Measurements from ENCODE around the gene KLHDC1. TPM values are rescaled to one million over a fixed set of nuclear protein-coding genes. Genes with fewer than 3 reads are reported as not detected.

Gene KLHDC1
- total RNA-seq, 4 donors from 2014 or later: 9.2 to 16.3 (median 12.4) TPM

DNA sequence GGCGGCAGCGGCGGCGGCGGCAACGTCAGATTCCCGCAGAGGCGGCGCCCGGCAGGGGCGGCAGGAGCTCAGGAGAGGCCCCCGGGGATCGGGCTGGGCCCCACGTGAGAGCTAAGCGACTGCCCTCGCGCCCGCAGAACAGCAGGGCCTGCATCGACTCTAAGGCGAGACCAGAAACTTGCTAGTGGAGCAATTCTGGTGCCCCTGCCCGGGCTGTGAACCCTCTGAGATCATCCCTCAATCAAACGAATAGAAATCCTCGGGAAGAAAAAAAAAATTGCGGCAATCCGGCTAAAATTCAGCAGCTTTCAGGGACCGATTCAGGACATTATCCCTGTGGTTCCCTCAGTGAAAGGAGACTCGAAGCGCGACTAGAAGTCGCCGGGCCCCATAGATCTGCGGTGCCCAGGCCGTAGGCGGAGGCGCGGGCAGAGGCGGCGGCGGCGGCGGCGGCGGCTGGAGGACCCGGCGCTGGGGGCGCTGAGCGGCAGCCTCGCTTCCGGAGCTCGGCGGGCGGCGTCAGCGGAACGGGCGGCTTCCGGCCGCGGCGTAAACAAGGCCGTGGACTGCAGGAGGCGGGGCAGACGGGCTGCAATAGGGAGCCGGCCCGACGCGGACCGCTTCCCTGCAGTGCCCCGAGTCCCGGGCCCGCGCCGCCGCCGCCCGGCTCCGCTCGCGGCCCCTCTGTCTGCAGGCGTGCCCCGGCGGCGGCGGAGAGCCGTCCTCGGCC is 74.8 kb downstream of the KLHDC1 start, which contains the start of gene KLHDC2:
Gene KLHDC2, plus strand, starts transcription at position 583 of the 730 bp plus-strand sequence. CDS start 316 bp downstream, outside the sequence.
- intact Hi-C loops (cut with DNase I): loop anchor here (5.0 to 10.0 kb wide), 2 partner anchors 73 to 130 kb away; partner anchors contain the start of genes DNAAF2 and KLHDC1
- WGBS, 2 donors: 0% methylated on average over 34 to 39 of the region's 86 CpGs
- TF ChIP-seq, protein P1, sequence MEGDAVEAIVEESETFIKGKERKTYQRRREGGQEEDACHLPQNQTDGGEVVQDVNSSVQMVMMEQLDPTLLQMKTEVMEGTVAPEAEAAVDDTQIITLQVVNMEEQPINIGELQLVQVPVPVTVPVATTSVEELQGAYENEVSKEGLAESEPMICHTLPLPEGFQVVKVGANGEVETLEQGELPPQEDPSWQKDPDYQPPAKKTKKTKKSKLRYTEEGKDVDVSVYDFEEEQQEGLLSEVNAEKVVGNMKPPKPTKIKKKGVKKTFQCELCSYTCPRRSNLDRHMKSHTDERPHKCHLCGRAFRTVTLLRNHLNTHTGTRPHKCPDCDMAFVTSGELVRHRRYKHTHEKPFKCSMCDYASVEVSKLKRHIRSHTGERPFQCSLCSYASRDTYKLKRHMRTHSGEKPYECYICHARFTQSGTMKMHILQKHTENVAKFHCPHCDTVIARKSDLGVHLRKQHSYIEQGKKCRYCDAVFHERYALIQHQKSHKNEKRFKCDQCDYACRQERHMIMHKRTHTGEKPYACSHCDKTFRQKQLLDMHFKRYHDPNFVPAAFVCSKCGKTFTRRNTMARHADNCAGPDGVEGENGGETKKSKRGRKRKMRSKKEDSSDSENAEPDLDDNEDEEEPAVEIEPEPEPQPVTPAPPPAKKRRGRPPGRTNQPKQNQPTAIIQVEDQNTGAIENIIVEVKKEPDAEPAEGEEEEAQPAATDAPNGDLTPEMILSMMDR (IDR thresholded peaks at IDR 0.05): peak in 2 of 6 experiments; percentile 40 to 57
- peak; percentile 96 to 99 for TF ChIP-seq POLR2A (IDR thresholded peaks at IDR 0.05)

DNA sequence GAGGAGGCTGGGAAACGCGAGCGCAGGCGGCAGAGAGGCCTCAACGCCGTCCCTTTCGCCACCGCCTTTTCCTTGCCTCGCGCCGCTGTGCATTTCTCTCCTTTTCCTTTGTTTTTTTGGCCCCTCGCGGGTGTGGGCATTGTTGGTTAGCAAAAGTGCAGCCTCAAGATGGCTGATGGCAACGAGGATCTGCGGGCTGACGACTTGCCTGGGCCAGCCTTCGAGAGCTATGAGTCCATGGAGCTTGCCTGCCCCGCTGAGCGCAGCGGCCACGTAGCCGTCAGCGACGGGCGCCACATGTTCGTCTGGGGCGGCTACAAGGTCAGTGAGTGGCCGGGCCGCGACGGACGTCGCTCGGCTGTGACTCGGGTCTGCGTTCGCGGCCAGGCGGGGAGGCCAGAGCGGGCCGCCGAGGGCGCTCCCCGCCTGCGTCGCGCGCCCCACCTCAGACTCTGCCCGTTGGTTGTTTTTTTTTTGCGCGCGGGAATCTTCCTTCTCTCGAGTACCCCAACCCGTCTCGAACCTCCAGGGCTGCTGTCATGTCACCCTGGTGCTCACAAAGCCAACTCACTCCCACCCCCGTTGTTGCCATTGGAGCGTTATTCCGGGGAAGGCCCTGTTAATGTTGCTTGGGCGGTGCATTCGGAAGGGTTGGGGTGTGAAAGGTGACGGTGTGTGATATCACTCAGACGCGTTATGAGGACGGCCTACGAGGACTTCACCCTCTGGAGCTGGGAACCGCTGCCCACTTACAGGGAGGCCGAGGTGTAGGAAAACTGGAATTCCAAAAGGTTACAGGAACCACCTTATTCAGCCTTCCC is 75.6 kb downstream of the KLHDC1 start:
- no peaks in the 10 kb centered on the region for H3K9me3 ChIP-seq
- DNase-seq: peak; percentile 56 to 64
- intact Hi-C loops (cut with DNase I): loop anchor here (5.0 to 10.0 kb wide), 2 partner anchors 74 to 131 kb away; partner anchors contain the start of genes DNAAF2 and KLHDC1
- 1% methylated on average over 40 to 51 of the region's 67 CpGs for WGBS, 2 donors
- peaks cover 14 to 27% of the 10 kb centered on the region in 2 donors for H3K4me1 ChIP-seq
- no peaks in the 10 kb centered on the region for H3K27me3 ChIP-seq
- H3K27ac ChIP-seq: peak overlapping the region; percentile 99 to 100 (median 99)
- H3K4me3 ChIP-seq (replicated peaks in 1 of 3): peak overlapping the region; percentile 76 to 100 (median 96)
- peaks cover 0 to 7% of the 10 kb centered on the region in 2 donors for H3K36me3 ChIP-seq
- TF ChIP-seq, protein P1 (IDR thresholded peaks at IDR 0.05): no peak
- TF ChIP-seq POLR2A (IDR thresholded peaks at IDR 0.05): peak in 1 of 2 donors; percentile 61

More for the DNA sequence above, 74.8 kb downstream of the KLHDC1 start, which contains the start of gene KLHDC2:
- H3K4me1 ChIP-seq: peaks cover 14 to 28% of the 10 kb centered on the region in 2 donors
- peak within 1 kb of the TSS; percentile 76 to 100 (median 96) for H3K4me3 ChIP-seq (replicated peaks in 1 of 3)
- peaks cover 0 to 6% of the 10 kb centered on the region in 2 donors for H3K36me3 ChIP-seq
- DNase-seq: peak; percentile 88 to 91
- no peaks in the 10 kb centered on the region for H3K27me3 ChIP-seq
- peak within 1 kb of the TSS; percentile 99 to 100 (median 99) for H3K27ac ChIP-seq
- no peaks in the 10 kb centered on the region for H3K9me3 ChIP-seq

DNA sequence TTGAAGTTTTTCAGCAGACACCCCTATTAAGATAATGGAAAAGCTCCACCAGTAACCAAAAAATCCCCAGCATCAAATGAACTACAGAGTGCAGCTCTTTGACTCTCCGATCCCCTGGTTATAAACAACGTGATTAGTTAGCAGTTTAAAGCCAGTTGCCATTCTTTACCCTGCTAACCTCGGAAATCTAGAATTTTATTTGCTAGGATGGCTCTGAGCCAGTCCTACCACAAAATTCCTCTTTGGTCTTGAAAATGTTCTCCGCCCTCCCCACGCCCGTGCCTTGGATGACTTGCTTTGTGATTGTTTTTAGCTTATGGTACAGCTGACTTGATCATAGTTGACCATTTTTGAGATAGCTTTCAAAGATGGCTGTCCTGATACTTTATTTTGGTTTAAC is 76.3 kb downstream of the KLHDC1 start:
- WGBS, 2 donors: 14 to 18% methylated on average over 6 of the region's 6 CpGs
- Histone ChIP-seq H3K4me1 (peaks cover 19 to 33% of the 10 kb centered on the region in 2 donors), H3K36me3 (peaks cover 0 to 11% of the 10 kb centered on the region in 2 donors), H3K4me3 (replicated peaks in 1 of 3) (peak overlapping the region; percentile 76 to 100 (median 96)), H3K27me3 (no peaks in the 10 kb centered on the region), H3K27ac (peak overlapping the region; percentile 99 to 100 (median 99)), H3K9me3 (no peaks in the 10 kb centered on the region)
- intact Hi-C loops (cut with DNase I): loop anchor here (5.0 to 10.0 kb wide), 2 partner anchors 74 to 132 kb away; partner anchors contain the start of genes DNAAF2 and KLHDC1
- peak; percentile 46 to 50 for DNase-seq
- TF ChIP-seq POLR2A (IDR thresholded peaks at IDR 0.05): no peak
- TF ChIP-seq, protein P1 (IDR thresholded peaks at IDR 0.05): no peak

DNA sequence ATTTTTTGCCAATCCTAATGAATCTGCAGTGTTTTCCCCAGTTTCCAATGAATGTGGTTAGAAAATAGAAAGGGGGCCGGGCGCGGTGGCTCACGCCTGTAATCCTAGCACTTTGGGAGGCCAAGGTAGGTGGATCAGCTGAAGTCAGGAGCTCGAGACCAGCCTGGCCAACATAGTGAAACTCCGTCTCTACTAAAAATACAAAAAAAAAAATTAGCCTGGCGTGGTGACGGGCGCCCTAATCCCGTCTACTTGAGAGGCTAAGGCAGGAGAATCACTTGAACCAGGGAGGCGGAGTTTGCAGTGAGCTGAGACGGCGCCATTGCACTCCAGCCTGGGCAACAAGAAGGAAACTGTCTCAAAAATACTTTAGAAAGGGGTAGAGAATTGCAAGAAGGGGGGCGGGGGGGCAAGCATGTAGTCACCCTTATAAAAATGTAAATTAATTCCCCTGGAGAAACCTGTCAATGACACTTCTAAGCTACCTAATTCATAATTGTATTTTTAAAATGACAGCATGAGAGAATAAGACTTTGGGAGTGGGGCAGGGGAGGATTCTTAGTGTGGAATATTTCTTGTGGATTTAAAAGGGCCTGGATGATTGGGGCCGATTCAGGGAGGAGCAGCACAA is 76.8 kb downstream of the KLHDC1 start:
- 33 to 45% methylated on average over 15 of the region's 15 CpGs for WGBS, 2 donors
- Histone ChIP-seq H3K4me3 (replicated peaks in 1 of 3) (peak overlapping the region in 1 of 3 donors; percentile 100), H3K36me3 (peaks cover 0 to 14% of the 10 kb centered on the region in 2 donors), H3K27me3 (no peaks in the 10 kb centered on the region), H3K27ac (peak overlapping the region; percentile 99 to 100 (median 99)), H3K4me1 (peaks cover 19 to 38% of the 10 kb centered on the region in 2 donors), H3K9me3 (no peaks in the 10 kb centered on the region)
- intact Hi-C loops (cut with DNase I): loop anchor here (5.0 to 10.0 kb wide), 2 partner anchors 75 to 132 kb away; partner anchors contain the start of genes DNAAF2 and KLHDC1
- peak; percentile 61 to 65 for DNase-seq
- TF ChIP-seq POLR2A (IDR thresholded peaks at IDR 0.05): peak in 1 of 2 donors; percentile 23
- TF ChIP-seq, protein P1 (IDR thresholded peaks at IDR 0.05): no peak

All from thyroid gland (tissue), 4 donors.